ENCODE results near the gene LACC1. TPM values are rescaled to one million over a fixed set of nuclear protein-coding genes. Genes with fewer than 3 reads are reported as not detected.

The LACC1 gene
- total RNA-seq, 2 donors from 2014 or later, result 2.3 to 9.9 TPM

DNA sequence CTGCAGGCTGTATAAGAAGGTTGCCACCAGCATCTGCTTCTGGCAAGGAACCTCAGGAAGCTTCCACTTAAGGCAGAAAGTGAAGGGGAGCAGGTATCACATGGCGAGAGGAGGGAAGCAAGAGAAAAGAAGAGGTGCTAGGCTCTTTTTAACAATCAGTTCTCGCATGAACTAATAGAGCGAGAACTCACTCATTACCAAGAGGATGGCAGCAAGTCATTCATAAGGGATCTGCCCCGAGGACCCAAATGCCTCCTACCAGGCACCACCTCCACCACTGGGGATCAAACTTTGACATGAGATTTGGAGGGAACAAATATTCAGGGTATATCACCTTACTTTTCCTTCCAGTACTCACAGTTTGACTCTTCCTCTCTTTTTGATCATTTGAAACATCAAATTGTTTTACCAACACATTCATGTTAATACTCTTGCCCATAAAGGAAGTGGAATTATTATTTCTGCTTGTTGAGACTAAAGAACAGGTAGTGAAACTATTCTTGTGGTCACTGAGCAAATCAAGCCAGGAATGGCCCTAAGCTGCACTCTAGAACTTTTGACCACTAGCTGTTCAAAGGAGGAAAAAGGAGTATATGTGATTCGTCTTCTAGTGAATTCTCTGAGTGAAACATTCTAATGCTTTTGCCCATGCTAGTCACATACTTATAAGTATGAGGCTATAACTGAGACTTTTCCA, 45.0 kb downstream of the LACC1 start:
- intact Hi-C loops (cut with DNase I), result no loop called here
- Histone ChIP-seq H3K4me1 (no peaks in the 10 kb centered on the region), H3K9me3 (no peaks in the 10 kb centered on the region), H3K27ac (no peak overlapping the region), H3K4me3 (no peak overlapping the region), H3K36me3 (replicated peaks in 1 of 2; ENCODE audit: insufficient read depth in 1 of 2, low read depth in 2 of 2) (no peaks in the 10 kb centered on the region), H3K27me3 (no peaks in the 10 kb centered on the region)
- TF ChIP-seq, protein P1, sequence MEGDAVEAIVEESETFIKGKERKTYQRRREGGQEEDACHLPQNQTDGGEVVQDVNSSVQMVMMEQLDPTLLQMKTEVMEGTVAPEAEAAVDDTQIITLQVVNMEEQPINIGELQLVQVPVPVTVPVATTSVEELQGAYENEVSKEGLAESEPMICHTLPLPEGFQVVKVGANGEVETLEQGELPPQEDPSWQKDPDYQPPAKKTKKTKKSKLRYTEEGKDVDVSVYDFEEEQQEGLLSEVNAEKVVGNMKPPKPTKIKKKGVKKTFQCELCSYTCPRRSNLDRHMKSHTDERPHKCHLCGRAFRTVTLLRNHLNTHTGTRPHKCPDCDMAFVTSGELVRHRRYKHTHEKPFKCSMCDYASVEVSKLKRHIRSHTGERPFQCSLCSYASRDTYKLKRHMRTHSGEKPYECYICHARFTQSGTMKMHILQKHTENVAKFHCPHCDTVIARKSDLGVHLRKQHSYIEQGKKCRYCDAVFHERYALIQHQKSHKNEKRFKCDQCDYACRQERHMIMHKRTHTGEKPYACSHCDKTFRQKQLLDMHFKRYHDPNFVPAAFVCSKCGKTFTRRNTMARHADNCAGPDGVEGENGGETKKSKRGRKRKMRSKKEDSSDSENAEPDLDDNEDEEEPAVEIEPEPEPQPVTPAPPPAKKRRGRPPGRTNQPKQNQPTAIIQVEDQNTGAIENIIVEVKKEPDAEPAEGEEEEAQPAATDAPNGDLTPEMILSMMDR (IDR thresholded peaks at IDR 0.05), result no peak
- no peak for TF ChIP-seq POLR2A (IDR thresholded peaks at IDR 0.05)
- no peak for ATAC-seq
- DNase-seq, result no peak
- 81 to 88% methylated on average over 5 of the region's 5 CpGs for WGBS, 2 donors

DNA sequence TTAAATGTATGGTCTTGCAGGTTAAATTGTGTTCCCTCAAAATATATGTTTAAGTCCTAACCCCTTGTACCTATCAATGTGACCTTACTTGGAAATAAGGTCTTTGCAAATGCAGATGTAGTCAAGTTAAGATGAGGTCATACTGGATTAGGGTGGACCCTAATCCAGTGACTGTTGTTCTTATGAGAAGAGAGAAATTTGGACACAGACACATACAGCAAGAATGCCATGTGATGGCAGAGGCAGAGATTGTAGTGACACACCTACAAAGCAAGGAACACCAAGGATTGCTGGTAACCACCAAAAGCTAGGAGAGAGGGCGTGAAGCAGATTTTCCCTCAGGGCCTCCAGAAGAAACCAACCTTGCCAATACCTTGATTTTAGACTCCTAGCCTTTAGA, 50.2 kb downstream of the LACC1 start:
- WGBS, 2 donors, result 100% methylated on average over 1 of the region's 1 CpG
- Histone ChIP-seq H3K4me3 (no peak overlapping the region), H3K27ac (no peak overlapping the region), H3K9me3 (no peaks in the 10 kb centered on the region), H3K4me1 (no peaks in the 10 kb centered on the region), H3K36me3 (replicated peaks in 1 of 2; ENCODE audit: insufficient read depth in 1 of 2, low read depth in 2 of 2) (no peaks in the 10 kb centered on the region), H3K27me3 (no peaks in the 10 kb centered on the region)
- ATAC-seq, result no peak
- no peak for DNase-seq
- TF ChIP-seq, protein P1 (IDR thresholded peaks at IDR 0.05), result no peak
- TF ChIP-seq POLR2A (IDR thresholded peaks at IDR 0.05), result no peak
- intact Hi-C loops (cut with DNase I), result no loop called here

DNA sequence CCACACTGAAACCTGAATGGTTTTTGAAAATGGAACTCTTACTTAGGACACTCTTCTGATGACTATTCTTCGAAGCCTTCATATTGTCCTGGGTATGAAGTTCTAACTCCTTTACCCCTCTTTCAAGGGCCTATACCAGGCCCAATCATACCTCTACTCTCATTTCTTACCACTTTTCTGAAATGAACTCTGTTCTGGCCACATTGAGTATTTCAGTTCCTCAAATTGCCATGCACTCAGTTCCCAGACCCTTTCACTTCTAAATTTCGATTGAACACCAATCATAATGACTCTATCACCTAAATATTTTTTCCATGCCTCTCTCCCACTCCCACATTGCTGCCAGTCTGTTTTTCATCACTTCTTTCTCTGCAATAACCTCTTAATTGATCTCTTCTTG, 53.7 kb downstream of the LACC1 start:
- H3K27ac ChIP-seq, result no peak overlapping the region
- DNase-seq, result no peak
- no peaks in the 10 kb centered on the region for H3K9me3 ChIP-seq
- 67 to 70% methylated on average over 2 of the region's 2 CpGs for WGBS, 2 donors
- intact Hi-C loops (cut with DNase I), result no loop called here
- no peaks in the 10 kb centered on the region for H3K36me3 ChIP-seq (replicated peaks in 1 of 2; ENCODE audit: insufficient read depth in 1 of 2, low read depth in 2 of 2)
- no peak for ATAC-seq
- H3K4me1 ChIP-seq, result peaks cover 8% of the 10 kb centered on the region
- TF ChIP-seq, protein P1 (IDR thresholded peaks at IDR 0.05), result no peak
- no peak for TF ChIP-seq POLR2A (IDR thresholded peaks at IDR 0.05)
- H3K27me3 ChIP-seq, result no peaks in the 10 kb centered on the region
- no peak overlapping the region for H3K4me3 ChIP-seq

DNA sequence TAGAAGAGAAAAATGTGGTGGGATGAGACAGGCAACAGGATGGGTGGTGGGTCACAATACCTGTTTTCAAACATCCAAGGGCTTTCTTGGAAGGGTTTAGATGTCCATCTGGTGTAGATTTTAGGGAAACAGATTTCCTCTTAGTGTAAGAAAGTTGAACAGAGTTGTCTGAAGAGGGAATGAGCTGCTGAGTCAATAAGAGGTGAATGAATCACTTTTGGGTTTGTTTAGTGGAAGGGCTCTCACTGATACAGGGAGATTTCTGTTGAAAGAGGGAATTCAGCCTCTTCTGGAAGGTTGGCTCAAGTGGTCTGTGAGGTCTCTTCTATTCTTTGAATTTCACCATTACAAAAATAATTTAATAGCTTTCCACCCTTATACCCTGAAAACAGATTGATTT, 54.6 kb downstream of the LACC1 start:
- DNase-seq, result no peak
- no peak overlapping the region for H3K4me3 ChIP-seq
- H3K27me3 ChIP-seq, result no peaks in the 10 kb centered on the region
- H3K9me3 ChIP-seq, result no peaks in the 10 kb centered on the region
- TF ChIP-seq POLR2A (IDR thresholded peaks at IDR 0.05), result no peak
- TF ChIP-seq, protein P1 (IDR thresholded peaks at IDR 0.05), result no peak
- intact Hi-C loops (cut with DNase I), result no loop called here
- no peak overlapping the region for H3K27ac ChIP-seq
- no peaks in the 10 kb centered on the region for H3K36me3 ChIP-seq (replicated peaks in 1 of 2; ENCODE audit: insufficient read depth in 1 of 2, low read depth in 2 of 2)
- H3K4me1 ChIP-seq, result peaks cover 8% of the 10 kb centered on the region
- no peak for ATAC-seq

DNA sequence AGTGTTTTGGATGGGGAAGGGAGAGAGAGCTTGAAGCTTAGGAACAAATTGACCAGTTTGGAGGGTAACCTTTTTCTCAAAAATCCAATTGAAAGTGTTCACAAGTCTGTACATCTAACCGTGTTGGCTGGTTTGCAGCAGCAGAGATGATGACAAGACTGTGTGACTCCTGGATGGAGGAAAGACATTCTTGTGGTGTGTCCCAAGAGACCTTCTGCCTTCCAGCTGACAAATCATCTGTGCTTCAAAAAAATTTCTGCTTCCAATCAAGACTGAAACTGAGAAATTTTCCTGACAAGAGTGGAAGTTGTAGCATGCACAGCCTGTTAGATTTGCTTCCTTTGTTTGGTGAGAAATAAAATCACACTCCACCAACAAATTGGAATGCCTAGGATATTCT, 56.2 kb downstream of the LACC1 start:
- no peak for TF ChIP-seq POLR2A (IDR thresholded peaks at IDR 0.05)
- TF ChIP-seq, protein P1 (IDR thresholded peaks at IDR 0.05), result no peak
- ATAC-seq (no peak), DNase-seq (no peak)
- H3K36me3 ChIP-seq (replicated peaks in 1 of 2; ENCODE audit: insufficient read depth in 1 of 2, low read depth in 2 of 2), result no peaks in the 10 kb centered on the region
- WGBS, 2 donors, result 65 to 87% methylated on average over 1 of the region's 1 CpG
- H3K4me1 ChIP-seq, result peaks cover 8% of the 10 kb centered on the region
- no peaks in the 10 kb centered on the region for H3K27me3 ChIP-seq
- H3K9me3 ChIP-seq, result no peaks in the 10 kb centered on the region
- H3K4me3 ChIP-seq, result no peak overlapping the region
- H3K27ac ChIP-seq, result no peak overlapping the region
- intact Hi-C loops (cut with DNase I), result no loop called here
